Activated CD4-positive, alpha-beta T cell treated with anti-CD3 and anti-CD28 coated beads, Interleukin-10, Interleukin-2, amounts not matched to agents 100 ng/mL and 50 ng/mL, durations not matched to agents 16 hours and 8 hours (primary cell): Measurements from ENCODE around the gene SLIT1.
A peak's percentile ranks its signal among the peaks of the same experiment; 100 is the strongest.

Source experiments
- DNase-seq: peaks from one replicate; pipeline ENCODE4 v3.0.0-alpha.2; 2020

The SLIT1 gene

DNA sequence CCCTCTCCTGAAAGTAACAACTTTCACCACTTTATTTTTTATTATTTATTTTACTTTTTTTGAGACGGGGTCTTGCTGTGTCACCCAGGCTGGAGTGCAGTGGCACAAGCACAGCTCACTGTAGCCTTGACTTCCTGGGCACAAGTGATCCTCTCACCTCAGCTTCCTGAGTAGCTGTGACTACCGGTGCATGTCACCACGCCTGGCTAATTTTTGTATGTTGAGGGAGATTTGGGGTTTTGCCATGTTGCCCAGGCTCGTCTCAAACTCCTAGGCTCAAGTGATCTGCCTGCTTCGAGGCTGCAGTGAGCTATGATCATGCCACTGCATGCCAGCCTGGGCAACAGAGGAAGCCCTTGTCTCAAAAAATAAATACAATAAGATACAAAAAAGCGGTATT is 14.9 kb upstream of the SLIT1 start:
- DNase-seq = peak; percentile 59

- no peak for DNase-seq
These were observed 13.4 kb upstream of the SLIT1 start for GRCh38 chr10:97199152-97199551.

- DNase-seq = no peak
These were observed 11.3 kb upstream of the SLIT1 start for GRCh38 chr10:97197030-97197500.

- peak; percentile 81 for DNase-seq
These were observed 10.7 kb upstream of the SLIT1 start for GRCh38 chr10:97196223-97197029.

- DNase-seq = no peak
These were observed 10.0 kb upstream of the SLIT1 start for GRCh38 chr10:97195706-97196222.

DNA sequence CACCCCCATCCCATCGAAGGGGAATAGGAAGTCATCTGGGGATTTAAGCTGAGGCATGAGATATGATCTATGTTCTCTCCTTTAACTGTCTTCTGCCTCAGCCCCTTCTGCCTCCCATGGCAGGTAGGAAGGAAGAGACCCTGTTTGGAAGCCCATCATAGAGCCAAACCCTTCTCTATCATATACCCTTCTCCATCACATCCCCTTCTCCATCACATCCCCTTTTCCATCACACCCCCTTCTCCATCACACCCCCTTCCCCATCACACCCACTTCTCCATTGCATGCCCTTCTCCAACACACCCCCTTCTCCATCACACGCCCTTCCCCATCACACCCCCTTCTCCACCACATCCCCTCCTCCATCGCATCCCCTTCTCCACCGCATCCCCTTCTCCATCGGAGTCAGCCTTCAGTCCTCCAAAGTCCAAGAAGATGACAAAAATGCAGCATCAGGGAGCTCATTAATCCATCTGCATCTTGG is 7.2 kb upstream of the SLIT1 start:
- no peak for DNase-seq

- DNase-seq = no peak
These were observed 4.7 kb upstream of the SLIT1 start for GRCh38 chr10:97190450-97190849.

DNA sequence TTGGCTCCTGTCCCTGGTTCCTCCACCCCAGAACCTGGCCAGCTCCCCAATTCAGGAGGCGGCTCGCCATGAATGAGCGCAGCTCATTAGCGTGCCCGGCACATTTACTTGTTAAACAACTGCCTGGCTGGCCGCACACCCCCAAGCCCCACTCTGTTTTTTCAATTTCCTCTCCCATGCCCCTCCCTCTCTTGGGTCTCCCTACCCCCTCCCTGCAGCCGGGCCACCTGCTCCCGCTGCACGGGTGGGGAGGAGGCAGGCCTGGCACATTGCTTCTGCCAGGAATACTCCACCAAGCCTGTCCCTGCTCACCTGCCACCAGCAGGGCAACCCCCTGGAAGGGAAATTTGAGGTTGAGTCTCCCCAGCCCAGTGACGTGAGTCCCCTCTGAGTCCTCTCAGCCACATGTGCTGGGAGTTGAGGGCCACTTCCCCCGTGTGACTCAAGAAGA is 2.5 kb upstream of the SLIT1 start:
- DNase-seq = no peak

DNA sequence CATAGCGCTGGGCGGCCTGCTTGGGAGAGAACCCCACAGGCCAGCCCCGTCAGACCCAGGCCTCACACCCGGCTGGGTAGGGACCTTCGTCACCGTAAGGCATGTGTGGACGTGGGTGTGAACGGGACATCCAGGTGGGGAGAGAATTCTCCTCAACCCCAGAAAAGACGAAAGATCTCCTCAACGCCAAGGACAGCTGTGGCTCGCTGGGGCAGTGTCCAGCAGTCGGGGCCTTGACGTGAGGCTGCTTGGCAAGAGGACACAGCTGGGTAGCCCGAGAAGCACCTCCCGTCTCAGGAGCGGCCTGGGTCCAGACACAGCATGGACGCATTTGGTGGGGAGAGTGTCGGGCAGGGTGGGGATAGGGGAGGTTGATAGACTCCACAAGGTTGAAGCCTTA is 1.2 kb upstream of the SLIT1 start:
- no peak for DNase-seq

DNA sequence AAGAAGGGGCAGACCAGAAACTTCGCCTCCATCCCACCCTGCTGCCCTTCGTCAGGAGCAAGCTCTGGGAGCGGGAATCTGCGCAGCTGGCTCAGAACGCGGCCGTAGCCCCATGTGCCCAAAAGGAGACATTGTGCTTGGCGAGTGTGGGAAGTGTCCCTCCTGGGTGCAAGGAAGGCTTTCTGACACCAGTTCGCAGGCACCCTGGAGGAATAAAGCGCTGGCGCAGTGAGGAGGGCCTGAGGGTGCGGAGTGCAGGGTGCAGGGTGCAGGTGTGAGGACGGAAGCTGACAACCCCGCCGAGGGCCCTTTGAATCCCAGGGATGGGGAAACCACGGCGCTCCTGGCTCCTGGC is 811 bp downstream of the SLIT1 start:
- no peak for DNase-seq

GRCh38 chr10:97183314-97183713 is 2.4 kb downstream of the SLIT1 start:
- DNase-seq = no peak

DNA sequence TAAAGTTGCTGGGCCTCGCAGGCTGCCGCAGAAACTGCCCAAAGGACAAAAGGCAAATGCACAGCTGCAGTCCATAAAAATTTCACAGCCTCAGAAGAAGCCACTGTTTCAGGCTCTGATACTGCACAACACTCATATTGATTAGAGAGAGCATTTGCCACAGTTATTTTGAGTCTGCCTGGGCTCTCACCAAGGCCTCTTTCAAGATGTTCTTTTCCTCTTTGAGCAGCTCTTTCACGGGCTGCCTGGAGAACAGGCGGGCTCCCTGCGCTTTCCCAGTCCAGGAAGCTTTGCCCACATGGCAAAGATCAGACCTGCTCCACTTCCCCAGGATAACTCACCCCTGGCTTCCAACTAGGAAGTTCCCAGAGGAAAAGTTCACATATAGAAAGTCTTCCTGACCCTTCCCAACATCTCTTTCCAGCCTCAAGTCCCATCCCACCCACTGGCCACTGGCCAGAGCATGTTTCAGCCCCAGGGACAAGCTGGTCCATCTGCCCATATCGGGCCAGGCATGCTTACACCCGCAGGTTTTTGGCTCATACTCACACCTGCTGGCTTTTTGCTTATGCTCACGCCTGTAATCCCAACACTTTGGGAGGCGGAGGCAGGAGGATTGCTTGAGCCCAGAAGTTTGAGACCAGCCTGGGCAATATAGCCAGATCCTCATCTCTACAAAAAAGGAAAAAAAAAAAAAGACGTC is 3.3 kb downstream of the SLIT1 start:
- no peak for DNase-seq

GRCh38 chr10:97180986-97181385 is 4.8 kb downstream of the SLIT1 start:
- DNase-seq = no peak

DNA sequence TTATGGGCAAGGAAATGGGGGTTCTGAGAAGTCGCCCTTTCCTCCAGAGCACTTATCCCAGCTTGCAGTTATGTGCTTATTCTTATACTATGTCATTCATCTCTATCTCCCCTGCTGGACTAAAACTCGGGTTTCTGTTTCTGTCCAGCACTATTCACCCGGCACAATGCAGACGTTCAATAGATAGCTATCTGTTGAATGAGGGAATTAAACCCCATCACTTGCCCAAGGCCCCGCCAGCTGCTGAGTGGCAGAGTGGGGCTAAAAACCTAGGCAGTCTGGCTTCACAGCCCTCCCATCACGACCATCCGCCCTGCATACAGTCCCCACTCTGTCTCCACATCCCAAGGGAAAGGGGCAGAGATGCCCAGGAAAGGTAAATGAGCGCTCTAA is 5.4 kb downstream of the SLIT1 start:
- DNase-seq = no peak

GRCh38 chr10:97179731-97180362 is 5.9 kb downstream of the SLIT1 start:
- DNase-seq = peak; percentile 17

DNA sequence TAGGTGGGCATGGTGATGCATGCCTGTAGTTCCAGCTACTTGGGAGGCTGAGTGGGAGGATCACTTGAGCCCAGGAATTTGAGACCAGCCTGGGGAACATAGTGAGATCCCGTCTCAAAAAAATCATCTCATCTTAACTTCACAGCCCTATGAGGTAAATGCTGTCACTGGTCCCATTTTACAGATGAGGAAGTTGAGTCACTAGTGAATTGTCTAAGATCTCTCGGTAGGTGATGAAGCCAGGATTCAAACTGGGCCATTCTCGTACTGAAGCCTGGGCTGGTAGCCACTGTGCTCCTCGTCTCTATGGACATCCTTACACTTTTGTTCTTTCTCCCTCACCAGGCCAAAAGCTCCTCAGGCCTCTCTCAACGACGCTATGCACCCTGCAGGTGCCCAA is 6.4 kb downstream of the SLIT1 start:
- DNase-seq = no peak

DNA sequence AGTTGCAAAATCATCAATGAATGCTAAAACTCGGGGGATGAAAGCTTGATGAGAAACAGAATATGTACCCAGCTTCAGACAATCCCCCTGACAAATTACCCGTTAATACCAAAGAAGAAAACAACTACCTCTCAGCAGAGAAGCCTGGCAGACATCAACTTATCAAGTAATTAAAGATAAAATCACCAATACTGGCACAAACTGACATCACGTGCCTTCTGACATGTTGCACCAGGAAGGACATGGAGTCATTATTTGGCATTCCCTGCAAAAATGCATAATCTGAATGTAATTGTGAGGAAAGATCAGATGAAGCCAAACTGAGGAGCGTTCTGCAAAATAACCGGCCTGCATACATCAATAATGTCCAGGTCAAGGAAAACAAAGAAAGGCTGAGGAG is 7.7 kb downstream of the SLIT1 start:
- DNase-seq = no peak

DNA sequence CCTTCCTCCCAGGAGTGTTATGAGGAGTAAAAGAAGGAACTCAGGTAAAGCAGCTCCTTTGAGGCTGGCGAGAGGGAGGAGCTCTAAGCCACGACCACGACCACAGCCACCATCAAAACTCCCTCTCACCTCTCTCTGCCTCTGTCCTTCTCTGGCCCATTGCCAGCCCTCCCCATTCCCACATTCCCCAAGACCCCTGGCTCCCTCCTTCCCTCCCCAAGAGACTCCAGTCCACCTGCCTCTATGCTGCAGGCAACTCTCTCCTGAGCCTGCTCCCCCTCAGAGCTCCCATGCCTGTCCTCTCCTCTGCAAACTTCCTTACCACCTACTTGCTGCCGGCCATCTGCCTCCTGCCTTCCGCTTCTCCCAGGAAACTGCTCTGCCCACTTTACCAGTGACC is 9.5 kb downstream of the SLIT1 start:
- no peak for DNase-seq

DNA sequence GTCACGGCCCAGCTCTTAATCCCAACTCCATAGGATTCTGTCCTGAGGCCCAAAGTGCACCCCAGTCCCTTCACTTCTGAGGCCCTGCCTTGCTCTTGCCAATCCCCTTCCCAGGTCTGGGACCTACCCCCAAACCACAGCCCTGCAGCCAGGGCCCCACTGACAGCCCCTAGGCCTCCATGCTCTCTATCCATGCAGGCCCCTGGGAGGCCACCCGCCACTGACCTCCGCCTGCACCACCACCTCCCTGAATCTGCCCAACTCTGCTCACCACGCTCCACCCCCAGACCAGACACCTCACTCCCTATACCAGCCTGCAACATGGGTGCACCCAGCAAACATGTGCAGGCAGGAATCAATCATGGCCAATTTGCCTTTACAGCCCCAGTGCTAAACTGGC is 10.2 kb downstream of the SLIT1 start:
- DNase-seq = no peak

DNA sequence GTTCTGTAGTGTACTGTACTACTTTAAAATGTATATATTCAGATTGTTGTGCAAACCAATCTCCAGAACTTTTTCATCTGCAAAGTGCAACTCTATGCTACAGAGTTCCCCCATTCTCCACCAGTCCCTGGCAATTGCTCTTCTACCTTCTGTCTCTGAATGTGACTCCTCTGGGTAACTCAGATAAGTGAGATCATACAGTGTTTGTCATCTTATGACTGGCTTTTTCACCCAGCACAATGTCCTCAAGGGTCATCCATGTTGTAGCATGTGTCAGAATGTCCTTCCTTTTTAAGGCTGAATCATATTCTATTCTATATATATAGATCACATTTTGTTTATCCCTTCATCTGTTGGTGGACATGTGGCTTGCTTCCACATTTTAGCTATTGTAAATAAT is 10.8 kb downstream of the SLIT1 start:
- no peak for DNase-seq

- no peak for DNase-seq
These were observed 11.4 kb downstream of the SLIT1 start for GRCh38 chr10:97174276-97174775.

- no peak for DNase-seq
These were observed 12.7 kb downstream of the SLIT1 start for GRCh38 chr10:97173036-97173435.

DNA sequence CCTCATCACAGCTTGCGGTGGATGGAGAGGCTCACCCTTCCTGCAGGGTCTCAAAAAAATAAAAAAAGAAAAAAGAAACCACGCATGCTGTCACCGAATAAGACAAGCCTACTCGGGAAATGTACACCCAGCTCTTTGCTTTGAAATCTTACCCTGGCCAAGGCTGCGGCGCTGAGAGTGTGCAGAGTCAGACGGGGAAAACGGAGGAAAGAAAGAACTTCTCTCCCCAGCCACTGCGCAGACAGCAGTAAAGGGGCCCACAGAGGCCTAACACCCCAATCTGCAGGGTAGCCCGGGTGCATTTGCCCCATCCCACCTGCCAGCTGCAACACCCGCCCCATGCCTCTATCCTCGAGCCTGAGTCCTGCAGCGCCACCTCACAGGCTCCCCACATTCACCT is 14.8 kb downstream of the SLIT1 start:
- no peak for DNase-seq
